Fibroblast of mammary gland (primary cell): Measurements from ENCODE around the gene CD84.
"Not testable (repeated sequence)": the region's sequence is repeated elsewhere in the genome, so short reads cannot be mapped to it uniquely, and the experiment has no call there.

Experiments
- DNase-seq: peaks from one replicate; pipeline ENCODE4 v3.0.0-alpha.2; 2010; ENCODE audit warnings: low read depth
- H3K4me3 ChIP-seq: 2 replicates; pipeline ENCODE4 v1.5.1; 2011; ENCODE audit warnings: low read depth, mild to moderate bottlenecking, low read length, moderate library complexity; ENCODE audit not compliant: control insufficient read depth
- CTCF ChIP-seq: conservative IDR thresholded peaks from 2 replicates; pipeline ENCODE4 v1.5.1; 2011; ENCODE audit warnings: low read depth, low read length, inconsistent platforms; ENCODE audit not compliant: control insufficient read depth, insufficient read depth

Gene CD84

GRCh38 chr1:160565564-160565963 is 13.7 kb downstream of the CD84 start:
- no peak for DNase-seq
- no peak overlapping the region for H3K4me3 ChIP-seq
- TF ChIP-seq CTCF = no peak

- not testable (repeated sequence) for H3K4me3 ChIP-seq, DNase-seq
These were observed 16.1 kb downstream of the CD84 start for GRCh38 chr1:160563230-160563629.

GRCh38 chr1:160562745-160563144 is 16.6 kb downstream of the CD84 start:
- not testable (repeated sequence) for DNase-seq

GRCh38 chr1:160560806-160561205 is 18.5 kb downstream of the CD84 start:
- no peak for TF ChIP-seq CTCF
- DNase-seq = no peak
- H3K4me3 ChIP-seq = no peak overlapping the region

More at GRCh38 chr1:160562745-160563144, 16.6 kb downstream of the CD84 start:
- not testable (repeated sequence) for H3K4me3 ChIP-seq

GRCh38 chr1:160560045-160560705 is 19.1 kb downstream of the CD84 start:
- no peak overlapping the region for H3K4me3 ChIP-seq
- TF ChIP-seq CTCF = no peak
- DNase-seq = no peak

GRCh38 chr1:160559437-160559836 is 19.9 kb downstream of the CD84 start:
- DNase-seq, H3K4me3 ChIP-seq: not testable (repeated sequence)

- no peak overlapping the region for H3K4me3 ChIP-seq
- no peak for DNase-seq
- TF ChIP-seq CTCF = no peak
These were observed 20.5 kb downstream of the CD84 start for GRCh38 chr1:160558660-160559380.

- no peak for DNase-seq
- H3K4me3 ChIP-seq = no peak overlapping the region
- TF ChIP-seq CTCF = no peak
These were observed 25.5 kb downstream of the CD84 start for GRCh38 chr1:160553778-160554177.
